ENCODE results near the gene PTPRJ.

GRCh38 chr11:47943721-47944586, 36.4 kb upstream of the PTPRJ start:
- TF ChIP-seq CTCF (IDR thresholded peaks at IDR 0.05) (no peak), POLR2A (IDR thresholded peaks at IDR 0.05) (no peak), EP300 (IDR thresholded peaks at IDR 0.05) (no peak), POLR2AphosphoS5 (IDR thresholded peaks at IDR 0.05) (no peak)

Measured in sigmoid colon (tissue), 4 donors.